NCI-H526 treated with DMSO at 0.1 percent for 48 hours (cell line): ENCODE data around the gene AK6.
"Not testable (repeated sequence)": the region's sequence is repeated elsewhere in the genome, so short reads cannot be mapped to it uniquely, and the experiment has no call there.

Source experiments
- DNase-seq: peaks from one replicate; lab custom pipeline; 2025; lab: John Stamatoyannopoulos, UW

Gene AK6

DNA sequence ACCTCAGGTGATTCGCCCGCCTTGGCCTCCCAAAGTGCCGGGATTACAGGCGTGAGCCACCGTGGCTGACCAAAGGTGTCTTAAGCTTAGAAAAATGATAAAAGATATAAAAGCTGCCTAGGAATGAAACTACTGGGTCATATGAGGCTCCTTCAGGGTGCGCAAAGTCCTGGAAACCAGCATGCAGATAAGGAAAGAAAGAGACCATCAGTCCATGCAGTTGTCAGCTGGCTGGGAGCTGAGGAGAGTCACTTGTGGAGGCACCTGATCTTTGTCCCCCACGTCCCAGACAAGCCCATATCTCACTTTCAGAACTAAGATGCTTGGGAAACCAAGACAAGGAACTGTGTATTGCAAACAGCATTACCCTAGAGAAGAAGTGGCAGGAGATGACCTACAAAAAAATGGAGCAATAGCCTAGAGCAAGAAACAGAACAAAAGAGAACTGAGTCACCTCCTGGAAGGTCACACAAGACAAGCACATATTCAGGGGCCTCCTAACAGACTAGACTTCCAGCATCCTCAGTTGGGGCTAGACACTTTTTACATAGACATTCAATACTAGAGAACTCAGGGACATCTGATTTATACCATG is 33.9 kb downstream of the AK6 start:
- no peak for DNase-seq

- peak; percentile 28 for DNase-seq
Observed at GRCh38 chr5:69334793-69335268, 34.5 kb downstream of the AK6 start.

GRCh38 chr5:69333668-69334315 is 35.5 kb downstream of the AK6 start:
- not testable (repeated sequence) for DNase-seq

DNA sequence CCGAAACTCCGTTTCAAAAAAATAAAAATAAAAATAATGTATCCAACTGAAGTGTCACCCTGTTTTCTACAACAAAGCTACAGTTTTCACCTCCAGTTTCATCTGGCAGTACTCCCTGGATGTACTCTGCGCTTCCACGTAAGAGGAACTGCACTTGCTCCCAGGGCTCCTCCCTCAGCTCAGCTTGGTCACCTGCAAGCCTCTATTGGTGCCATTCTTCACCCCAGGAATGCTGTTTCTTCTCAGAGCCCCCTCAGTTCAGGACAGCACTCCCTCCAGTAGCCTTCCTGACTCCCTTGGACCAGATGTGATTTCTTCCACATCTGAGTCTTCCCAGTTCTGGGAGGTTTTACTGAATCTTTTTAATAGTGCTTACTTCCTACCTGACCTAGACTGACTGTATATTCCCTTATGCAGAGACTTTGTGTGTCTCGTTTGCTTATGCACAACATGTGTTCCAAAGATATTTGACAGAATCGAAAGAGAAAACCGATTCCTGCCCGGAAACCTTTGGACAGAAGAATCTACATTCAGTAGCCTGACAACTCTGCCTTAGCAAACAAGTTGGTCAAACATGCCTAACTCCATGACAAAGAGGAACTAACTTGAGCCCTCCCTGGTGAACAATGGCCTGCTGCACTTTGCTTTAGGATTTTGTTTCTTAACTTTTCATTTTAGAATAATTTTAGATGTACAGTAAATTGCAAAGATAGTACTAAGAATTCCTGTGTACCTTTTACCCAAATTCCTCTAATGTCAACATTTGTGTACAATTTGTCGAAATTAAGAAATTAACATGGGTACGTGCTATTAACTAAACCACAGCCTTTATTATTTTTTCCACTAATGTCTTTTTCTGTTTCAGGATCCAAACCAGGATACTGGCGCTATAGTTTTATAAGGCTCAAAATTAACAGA is 37.5 kb downstream of the AK6 start:
- no peak for DNase-seq

- DNase-seq = no peak
Observed at GRCh38 chr5:69329905-69330489, 39.3 kb downstream of the AK6 start.

DNA sequence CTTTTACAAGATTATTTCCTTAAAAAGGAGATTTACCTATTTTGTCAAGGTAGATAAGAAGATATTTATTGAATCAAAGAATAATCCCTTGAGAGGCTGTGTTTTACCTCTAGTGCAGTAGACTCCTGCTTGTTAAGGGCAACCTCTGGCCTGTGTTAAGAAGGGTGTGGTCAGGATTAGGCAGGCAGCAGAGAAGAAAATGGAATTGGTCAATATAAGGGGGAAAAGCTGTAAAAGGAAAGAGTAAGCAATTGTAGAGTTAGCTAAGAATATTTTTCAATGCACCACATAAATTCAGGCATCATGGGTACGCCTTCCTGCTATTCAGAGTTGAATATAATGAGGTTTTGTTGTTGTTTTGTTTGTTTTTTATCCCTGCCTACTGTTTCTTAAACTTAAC is 43.0 kb downstream of the AK6 start:
- no peak for DNase-seq

DNA sequence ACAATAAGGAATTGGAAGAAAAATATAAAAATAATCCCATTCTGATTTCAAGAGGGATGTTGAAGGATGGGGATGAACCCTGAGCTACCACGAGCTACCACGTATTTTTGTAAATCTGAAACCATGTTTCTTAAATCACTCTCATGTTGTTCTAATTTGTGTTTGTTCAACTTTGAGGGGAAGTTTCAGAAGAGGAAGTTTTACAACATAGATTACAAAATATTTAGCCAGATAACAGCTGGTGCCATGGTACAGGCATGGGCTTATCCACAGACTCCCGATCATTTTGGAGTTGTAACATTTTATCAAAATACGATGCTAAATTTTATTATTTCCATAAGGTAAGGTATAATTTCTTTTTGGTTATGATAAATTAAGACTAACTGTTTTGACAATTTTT is 51.9 kb downstream of the AK6 start:
- DNase-seq = no peak

DNA sequence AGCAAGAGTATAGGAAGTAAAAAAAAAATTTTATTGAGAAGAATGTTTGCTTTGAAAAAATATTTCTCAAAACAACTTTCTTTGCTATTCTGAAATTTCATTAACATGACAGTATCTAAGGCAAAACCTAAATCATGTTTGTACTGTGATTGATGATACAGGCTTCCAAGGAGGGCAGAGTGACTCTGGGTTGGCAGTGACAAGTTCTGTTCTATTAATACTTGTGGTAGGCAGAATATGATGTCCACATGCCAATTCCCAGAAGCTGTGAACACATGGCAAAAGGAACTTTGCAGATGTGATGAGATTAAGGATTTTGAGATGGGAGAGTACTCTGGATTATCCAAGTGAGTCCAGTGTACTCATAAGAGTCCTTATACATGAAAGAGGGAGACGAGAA is 53.3 kb downstream of the AK6 start:
- DNase-seq = no peak

- DNase-seq = no peak
Observed at GRCh38 chr5:69313428-69313827, 55.9 kb downstream of the AK6 start.

DNA sequence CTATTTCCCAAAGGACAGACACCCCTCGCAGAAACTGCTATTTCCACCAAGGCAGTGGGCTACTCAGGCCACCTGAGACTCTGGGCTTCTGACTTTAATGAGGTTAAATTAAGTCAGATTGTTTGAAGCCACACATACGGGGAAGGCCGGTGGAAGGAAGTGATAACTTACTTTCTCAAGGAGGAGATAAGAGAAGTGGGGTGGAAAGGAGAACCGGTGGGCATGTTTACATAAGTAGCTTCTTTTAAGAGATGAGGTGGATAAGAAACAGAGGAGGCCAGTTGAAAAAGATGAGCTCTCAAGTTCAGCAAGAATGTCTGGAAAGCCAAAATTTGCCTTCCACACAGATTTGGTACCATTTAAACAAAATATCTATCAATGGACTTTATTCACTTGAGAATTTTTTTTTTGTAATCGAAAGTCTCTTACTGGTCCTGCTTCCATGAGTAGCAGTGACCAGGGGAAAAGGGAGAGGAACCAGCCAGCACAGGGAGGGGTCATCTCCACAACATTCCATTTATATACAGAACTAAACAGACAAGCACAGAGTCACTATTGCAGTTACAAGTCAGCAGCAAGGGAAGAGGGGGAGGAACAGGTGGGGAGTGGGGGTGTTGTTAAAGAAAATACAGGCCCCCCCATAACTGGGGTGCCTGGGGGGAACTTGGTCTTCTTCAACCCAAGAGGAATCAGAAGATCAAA is 56.7 kb downstream of the AK6 start:
- DNase-seq = no peak

DNA sequence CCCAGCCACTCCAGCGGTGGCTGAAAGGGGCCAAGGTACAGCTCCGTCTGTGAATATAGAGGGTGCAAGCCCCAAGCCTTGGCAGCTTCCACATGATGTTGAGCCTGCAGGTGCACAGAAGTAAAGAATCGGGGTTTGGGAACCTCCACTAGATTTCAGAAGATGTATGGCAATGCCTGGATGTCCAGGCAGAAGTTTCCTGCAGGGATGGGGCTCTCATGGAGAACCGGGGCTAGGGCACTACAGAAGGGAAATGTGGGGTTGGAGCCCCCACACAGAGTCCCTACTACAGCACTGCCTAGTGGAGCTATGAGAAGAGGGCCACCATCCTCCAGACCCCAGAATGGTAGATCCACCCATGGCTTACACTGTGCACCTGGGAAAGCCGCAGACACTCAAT is 59.9 kb downstream of the AK6 start:
- no peak for DNase-seq

DNA sequence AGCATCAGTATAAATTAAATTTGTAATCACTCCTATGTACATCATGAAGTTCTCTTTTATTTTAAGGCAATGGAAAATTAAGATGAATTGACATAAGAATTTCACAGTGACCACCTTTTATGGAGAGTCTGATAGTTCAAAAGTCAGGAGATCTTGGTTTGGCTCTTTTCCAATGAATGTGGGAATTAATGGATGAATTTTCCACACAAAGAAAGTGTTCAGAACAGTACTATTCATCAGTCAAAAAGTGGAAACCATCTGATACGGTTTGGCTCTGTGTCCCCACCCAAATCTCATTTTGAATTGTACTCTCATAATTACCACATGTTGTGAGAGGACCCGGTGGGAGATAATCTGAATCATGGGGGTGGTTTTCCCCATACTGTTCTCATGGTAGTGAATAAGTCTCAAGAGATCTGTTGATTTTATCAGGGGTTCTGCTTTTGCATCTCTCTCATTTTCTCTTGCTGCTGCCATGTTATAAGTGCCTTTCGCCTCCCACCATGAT is 61.2 kb downstream of the AK6 start:
- DNase-seq = no peak

DNA sequence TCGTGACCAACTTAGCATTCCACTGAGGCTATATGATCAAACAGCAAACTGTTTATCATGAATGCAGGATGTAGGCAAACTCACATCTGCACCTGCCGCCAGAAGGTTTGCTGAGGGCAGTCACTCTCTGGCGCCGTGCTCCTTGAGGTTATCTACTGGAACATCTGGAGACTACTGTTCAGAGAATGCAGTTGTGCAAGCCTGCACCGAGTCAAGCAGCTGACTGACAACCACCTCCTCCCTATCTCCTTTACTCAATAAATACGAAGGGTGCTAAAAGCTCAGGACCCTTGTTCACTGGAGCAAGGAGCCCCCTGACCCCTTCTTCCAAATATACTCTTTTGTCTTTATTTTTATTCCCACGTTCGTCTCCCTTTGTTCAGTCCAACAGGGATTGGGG is 63.8 kb downstream of the AK6 start:
- DNase-seq = no peak
